GM19240 (cell line): Measurements from ENCODE around the gene TXNRD2.

Experiments
- DNase-seq: peaks from one replicate; pipeline ENCODE4 v3.0.0; 2011; ENCODE audit warnings: low spot score; ENCODE audit not compliant: insufficient read length

Gene TXNRD2

DNA sequence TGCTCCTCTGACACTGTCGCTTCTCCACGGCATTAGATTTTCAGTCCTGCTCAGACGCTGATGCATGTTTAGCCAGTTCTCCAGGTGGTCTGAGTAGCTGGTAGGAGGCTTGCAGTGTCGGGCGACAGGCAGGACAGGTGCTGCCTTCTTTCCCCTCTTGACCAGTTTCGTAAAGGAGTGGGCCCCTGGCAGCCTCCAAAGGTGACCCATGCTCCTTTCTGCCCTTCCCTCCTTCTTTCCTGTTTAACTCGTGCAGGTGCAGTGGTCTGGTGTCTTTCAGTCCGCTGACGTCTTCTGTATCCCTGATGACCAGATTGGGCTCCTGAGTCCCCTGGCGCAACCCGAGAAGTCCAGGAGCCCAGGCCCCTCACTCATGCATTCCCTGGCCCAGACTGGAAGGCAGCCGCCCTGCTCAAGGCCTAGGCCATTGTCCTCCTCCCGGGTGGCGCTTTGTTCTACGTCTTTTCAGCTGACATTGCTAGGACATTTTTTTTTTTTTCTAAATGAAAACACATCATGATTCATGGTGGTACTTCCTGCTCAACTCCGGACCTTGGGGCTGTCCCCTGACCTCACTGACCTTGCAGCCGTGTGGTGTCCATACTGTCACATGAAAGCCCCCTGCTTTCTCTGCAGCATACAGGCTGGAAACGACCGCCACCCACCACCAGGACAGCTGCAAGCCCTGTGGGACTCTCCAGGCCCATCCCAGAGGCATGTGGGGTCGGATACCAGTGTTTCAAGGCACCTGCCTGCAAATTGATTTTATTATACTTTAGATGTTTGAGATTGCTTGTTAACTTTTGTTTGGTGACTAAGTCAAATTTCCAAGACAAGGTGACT, 25.5 kb upstream of the TXNRD2 start:
- DNase-seq: no peak

DNA sequence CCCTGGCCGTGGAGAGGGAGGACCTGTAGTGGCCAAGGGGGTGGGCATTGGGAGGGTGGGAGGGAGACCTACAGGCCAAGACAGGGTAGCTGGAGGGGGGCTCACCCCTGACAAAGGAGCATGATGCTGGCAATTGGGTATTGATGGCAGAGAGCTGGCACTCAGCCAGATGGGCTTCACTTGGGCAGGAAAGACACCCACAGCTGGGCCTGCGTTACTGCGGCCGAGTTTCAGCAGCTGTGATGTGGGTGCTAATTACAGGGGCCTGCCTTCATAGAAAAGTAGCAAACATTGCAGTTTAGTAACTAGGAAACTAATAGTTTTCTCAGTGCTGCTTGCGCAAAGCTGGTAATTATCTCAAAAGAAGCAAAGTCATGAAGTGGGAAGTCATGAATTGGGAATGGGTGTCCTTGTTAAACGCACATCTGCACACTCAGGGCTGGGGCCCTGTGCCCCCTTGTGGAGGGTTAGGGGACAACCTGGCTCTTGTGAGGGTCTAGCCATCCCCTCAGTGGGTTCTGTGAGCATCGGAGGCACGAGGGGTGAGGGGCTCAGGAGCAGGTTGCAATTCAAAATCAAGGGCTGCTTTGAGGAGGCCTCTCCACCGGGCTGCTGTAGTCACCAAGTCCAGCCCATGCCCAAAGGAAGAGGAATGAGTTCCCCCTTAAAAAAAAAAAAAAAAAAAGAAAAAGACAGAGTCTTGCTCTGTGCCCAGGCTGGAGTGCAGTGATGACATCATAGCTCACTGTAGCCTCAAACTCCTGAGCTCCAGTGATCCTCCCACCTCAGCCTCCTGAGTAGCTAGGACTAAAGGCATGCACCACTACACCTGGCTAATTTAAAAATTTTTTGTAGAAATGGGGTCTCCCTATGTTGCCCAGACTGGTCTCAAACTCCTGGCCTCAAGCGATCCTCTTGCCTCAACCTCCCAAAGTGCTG, 24.4 kb upstream of the TXNRD2 start:
- no peak for DNase-seq

DNA sequence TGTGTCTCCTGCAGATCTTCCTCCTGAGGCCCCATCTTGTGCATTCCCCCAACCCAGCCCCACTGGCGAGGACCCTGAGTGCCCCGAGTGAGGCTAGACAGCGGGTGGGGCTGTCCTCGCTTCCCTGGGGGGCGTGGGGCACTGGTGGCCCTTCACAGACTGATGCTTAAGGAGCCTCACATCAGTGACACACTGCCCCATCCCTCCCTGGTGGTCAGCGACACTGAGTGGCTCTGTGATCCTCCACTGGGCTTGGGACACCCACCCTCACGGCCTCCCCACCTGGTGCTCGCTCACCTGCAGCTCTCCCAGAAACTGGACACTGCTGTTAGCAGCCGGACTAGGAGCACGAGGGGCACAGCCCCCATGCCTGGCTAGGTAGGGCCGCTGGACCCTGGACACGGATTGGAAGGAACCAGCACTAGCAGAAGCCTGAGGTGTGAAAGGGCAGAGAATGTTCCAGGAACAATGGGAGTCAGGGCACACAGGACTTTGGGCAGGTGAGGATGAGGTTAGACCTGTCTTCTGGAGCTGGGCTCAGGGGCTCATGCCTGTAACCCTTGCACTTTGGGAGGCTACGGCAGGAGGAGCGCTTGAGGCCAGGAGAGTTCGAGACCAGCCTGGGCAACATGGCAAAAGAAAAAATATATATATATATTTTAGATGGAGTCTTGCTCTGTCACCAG, 23.2 kb upstream of the TXNRD2 start:
- no peak for DNase-seq

DNA sequence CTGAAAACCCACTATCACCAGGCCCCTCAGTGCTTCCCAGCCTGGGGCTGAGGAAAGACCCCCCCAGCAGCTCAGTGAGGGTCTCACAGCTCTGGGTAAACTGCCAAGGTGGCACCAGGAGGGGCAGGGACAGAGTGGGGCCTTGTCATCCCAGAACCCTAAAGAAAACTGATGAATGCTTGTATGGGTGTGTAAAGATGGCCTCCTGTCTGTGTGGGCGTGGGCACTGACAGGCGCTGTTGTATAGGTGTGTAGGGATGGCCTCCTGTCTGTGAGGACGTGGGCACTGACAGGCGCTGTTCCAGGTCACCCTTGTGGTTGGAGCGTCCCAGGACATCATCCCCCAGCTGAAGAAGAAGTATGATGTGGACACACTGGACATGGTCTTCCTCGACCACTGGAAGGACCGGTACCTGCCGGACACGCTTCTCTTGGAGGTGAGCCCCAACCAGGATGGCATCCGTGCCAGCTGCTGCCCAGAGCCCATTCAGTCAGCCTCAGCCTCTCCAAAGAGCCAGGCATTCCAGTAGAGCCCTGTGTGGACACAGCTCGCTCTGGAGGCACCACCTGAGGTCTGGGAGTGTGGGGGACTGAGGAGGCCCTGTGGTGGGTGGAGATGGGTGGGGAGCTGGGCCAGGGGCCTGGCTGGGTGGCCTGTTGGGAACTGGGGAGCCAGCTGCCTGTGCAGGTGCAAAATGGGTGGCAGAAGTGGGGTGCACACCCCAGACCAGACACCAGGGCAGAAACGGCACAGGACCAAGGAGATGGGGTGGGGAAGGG, 22.4 kb upstream of the TXNRD2 start:
- no peak for DNase-seq

DNA sequence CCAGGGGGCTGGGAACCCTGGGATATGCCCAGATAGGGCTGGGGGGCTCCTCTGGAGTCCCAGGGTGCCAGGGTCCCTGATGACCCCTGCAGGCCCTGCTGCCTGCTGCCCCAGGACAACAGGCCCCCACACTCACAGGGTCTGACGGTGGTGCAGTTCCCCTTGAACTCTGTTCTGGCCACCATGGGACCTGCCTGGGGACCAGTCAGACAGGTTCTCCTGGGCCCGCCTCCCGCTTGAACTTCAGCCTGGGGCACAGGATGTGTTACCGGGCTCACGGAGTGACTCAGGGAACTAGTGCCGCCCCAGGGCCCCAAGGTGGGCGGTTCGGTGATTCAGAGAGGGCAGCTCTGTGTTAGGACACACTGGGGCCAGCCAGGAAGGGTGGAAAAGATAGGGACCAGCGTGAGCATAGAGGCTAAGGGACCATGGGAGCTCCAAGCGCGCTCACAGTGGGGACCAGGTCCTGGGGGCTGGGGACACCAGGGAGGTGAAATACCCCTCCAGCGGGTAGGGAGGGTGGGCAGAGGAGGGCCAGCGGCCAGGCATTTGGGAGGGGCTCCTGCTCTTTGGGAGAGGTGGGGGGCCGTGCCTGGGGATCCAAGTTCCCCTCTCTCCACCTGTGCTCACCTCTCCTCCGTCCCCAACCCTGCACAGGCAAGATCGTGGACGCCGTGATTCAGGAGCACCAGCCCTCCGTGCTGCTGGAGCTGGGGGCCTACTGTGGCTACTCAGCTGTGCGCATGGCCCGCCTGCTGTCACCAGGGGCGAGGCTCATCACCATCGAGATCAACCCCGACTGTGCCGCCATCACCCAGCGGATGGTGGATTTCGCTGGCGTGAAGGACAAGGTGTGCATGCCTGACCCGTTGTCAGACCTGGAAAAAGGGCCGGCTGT, 21.5 kb upstream of the TXNRD2 start:
- no peak for DNase-seq

DNA sequence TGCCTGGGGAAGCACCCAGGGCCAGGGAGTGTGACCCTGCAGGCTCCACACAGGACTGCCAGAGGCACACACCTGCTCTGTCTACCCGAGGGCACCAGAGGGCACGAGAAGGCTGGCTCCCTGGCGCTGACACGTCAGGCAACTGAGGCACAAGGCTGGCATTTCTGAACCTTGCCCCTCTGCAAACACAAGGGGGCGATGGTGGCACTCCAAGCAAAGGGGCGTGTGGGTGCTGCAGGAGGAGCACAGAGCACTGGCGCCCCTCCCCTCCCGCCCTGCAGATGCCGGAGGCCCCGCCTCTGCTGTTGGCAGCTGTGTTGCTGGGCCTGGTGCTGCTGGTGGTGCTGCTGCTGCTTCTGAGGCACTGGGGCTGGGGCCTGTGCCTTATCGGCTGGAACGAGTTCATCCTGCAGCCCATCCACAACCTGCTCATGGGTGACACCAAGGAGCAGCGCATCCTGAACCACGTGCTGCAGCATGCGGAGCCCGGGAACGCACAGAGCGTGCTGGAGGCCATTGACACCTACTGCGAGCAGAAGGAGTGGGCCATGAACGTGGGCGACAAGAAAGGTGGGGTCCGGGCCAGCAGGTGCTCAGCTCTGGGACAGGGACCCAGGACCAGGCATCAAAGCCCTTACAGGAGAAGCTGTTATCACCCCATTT, 20.8 kb upstream of the TXNRD2 start:
- peak; percentile 80 for DNase-seq

DNA sequence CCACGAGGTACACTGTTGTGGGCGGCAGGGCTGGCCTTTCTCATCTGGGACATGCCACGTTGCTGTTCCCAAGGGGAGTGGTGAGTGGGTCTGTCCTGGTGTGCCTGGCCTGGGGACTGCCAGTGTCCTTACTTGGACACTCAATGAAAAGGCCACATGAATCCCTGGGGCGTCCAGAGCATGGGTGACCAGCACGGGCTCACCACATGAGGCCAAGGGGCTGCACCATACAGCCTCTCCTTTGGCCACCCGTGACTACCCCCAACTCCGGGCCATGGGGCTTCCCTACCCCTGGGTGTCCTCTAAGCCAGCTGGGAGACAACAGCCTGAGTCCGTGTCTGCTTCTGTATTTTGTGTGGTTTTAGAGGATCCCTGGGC, 20.2 kb upstream of the TXNRD2 start:
- no peak for DNase-seq

DNA sequence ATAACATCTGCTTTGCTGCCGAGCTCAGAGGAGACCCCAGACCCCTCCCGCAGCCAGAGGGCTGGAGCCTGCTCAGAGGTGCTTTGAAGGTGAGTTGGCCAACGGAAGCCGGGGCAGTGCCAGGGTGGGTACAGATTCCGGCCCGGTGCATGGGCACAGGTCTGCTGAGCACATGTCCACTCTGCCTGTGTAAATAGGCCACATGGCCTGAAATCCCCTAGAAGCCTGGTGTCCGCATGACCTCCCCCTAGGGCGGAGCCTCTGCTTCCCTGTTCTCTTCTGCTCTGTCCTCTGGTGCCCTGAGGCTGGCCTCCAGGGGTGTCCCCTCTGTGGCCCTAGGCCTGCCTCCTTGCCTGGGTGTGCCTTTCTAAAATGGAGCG, 19.6 kb upstream of the TXNRD2 start:
- no peak for DNase-seq

DNA sequence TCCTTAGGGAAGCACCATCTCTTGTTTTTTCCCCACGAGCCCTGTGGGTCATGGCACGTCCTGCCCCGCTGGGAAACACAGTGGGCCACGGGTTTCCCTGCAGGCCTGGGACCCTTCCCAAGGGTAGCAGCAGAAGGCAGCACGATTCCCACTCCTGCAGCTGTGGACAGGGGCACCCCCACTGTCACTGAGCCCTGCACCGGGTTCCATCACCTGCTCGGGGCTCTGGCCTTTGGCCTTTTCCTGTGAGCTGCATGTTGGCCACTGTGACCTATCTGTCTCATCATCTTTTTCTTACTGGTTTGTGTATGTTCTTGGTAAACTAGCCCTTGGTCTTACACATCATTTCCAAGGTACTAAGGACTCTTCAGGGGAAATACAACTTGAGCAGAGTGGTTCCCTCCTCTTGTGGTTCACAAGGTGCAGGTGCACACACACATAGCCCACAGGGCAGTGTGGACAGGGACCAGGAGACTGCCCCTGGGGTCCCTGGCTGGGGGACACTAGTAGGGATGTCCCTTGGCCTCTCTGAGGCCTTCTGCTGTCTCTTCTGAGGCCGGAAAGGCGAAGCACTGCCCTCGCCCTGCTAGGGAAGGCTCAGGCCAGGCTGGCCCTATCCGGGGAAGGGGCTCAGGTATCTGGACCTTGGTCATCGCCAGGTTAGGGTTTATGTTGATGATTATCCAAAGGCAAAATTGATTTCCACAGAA, 19.0 kb upstream of the TXNRD2 start:
- DNase-seq: no peak

DNA sequence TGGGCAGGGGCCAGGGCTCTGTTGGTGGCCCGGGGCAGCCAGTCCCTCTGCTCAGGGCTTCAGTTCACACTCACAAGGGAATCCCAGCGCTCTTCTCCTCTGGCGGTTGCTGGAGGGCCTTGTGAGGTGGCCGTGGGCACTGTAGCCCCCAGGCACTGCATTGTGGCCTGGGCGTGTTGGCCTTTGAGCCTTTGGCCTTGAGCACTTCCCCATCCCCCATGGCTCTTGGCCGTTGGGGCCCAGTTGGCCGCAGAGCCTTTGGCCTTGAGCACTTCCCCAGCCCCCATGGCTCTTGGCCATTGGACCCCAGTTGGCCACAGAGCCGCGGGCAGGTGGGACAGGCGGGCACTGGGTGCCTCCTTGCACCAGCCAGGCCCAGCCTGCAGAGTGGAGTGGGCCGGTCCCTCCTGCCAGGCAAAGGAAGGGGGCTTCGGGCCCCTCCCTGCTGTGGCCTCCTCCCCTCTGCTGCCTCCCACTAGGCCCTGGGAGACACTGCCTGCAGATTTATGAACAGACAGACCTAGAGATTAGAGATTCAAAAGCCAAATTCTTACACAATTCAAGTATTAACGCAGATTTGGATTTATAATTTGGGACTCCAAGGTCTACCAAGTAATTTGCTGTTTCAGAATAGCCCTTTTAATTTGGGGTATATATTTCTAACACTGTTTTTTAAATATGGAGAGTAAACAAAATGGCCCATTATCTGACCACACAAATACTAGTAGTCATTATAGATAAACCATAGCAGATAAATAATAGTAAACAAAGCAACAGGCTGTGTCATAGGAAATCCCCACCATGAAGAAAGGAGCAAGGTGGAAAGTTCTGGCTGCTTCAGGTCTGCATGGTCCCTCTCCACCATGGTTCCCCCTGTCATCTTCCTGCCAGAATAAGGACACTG, 18.2 kb upstream of the TXNRD2 start:
- DNase-seq: no peak

DNA sequence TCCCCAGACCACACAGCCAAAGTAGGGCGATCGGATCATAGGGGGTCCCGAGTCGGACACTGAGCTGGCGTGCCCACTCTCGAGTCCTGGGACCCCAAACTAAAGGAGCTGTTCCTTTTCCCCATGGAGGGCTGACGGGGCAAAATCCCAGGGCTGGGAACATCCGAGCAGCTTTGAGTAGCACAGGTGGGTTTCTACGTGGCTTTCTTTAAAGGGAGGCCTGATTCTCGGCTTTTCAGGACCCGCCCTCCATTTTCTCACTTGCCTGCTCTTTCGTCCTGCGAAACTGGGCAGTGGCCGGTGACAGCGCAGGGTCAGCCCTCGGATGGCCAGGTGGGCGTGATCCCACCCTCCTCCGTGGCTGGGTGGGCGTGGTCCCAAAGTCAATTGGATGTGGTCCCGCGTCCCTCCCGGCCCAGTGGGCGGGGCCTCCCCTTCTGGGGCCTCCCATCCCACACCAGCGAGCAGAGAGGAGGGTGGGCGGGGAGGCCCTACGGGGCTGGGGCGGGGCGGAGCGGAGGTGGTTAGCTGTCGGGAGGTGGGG, 17.5 kb upstream of the TXNRD2 start:
- no peak for DNase-seq

DNA sequence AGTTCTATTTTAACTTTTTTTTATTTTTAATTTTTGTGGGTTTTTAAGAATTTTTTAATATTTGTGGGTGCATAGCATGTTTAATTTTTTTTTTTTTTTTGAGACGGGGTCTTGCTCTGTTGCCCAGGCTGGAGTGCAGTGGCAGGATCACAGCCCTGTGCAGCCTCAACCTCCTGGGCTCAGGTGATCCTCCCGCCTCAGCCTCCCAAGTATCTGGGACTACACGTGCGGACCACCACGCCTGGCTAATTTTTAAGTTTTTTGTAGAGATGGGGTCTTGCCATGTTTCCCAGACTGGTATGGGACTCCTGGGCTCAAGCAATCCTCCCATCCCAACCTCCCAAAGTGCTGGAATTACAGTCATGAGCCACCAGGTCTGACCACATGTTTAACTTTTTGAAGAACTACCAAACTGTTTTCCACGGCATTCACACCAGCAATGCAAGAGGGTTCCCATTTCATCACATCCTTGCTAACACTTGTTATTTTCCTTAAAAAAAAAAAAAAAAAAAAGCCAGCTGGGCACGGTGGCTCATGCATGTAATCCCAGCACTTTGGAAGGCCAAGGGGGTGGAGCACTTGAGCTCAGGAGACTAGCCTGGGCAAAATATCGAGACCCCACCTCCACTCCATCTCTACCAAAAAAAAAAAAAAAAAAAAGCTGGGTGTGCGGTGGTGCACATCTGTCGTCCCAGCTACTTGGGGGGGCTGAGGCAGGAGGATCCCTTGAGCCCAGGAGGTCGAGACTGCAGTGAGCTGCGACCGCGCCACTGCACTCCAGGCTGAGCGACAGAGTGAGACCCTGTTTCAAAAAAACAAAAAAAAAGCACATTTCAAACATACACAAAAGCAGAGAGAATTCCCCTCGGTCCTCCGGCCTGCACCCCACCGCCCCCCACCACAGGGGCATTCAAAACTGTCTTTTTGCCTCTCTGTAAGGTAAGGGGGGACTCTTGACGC, 16.7 kb upstream of the TXNRD2 start:
- no peak for DNase-seq

DNA sequence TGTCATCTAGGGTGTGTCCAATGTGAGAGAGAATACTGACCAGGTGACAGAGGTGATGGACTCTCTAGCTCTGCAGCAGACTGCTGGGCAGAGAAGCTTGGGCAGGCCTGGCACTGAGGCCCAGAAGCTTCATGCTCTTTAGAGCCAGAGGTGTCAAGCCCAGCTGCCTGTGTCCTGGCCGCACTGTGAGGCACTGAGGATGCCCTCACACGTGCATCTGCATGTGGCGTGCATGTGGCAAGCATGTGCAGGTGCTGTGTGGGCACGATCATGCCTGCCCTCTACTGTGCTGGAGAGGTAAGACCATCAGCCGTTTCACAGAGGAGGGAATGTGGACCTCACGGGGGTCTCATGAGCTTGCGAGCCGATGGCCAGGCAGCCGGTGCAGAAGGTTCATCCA, 15.8 kb upstream of the TXNRD2 start:
- DNase-seq: no peak

DNA sequence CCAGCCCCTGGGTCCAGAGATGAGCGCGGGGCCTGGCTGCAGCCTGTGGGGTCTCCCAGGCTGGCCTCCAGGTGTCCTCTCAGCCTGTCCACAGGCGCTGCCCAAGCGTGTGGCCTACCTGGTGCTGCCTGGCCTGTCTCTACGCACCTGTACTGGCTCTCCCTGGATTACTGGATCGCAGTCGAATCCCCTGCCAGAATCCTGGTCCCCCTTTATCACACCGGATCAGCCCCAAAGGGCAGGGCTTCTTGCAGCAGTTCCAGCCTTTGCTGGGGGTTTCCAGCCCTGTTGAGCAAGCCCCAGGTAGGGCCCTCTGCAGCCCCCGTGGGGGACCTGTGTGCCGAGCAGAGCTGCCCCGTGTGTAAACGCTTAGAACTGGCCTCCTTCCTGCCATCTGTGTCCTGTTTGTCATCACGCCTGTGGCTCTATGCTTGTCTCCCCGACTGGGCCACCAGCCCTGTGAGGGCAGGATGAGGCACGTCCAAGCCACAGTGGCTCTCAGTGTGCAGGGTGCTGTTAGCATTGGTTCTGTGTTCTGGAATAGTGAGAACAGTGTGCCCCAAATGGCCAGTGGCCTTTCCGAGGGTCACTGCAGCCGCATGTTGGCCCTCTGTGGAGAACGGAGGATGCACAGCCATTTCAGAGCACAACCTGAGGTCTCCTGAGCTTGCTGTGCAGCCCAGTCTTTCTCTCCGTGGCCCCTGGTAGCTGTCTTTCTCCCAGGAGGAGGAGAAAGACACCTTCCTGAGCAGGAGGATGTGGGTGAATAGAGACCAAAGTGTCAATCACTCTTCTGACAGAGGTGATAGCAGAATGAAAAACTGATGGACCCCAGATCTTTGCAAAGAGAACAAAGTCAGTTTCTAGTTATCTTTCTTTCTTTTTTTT, 13.9 kb upstream of the TXNRD2 start:
- DNase-seq: no peak

DNA sequence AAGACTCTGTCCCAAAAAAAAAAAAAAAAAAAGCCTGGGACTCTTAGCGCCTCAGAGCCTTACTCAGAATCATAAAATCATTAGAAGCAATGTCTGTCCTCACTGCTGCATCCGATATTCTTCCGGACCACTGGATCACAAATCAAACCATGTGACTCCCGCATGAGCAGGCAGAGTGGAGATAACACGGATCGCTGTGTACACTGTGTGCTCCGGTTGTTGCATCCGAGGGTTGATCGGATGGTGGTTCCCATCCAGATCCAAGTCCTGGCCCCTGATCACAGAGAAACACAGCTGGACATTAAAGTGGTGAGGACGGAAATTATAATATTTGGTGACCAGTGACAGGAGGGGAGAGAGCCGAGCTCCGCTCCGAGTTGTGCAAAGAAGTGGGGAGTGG, 9.7 kb upstream of the TXNRD2 start:
- DNase-seq: no peak
